Lung (tissue), 12 donors: ENCODE results near the gene RASGRF2. TPM values are rescaled to one million over a fixed set of nuclear protein-coding genes. Genes with fewer than 3 reads are reported as not detected.
A peak's percentile ranks its signal among the peaks of the same experiment; 100 is the strongest.

Experiments used
- ATAC-seq: fragments of 200-7000 bp; cut with Tn5 transposase; one replicate; pipeline ENCODE4 v1.9.1; 2020; ENCODE audit warnings: moderate number of reproducible peaks; ENCODE audit not compliant: insufficient read depth, low FRiP score
- DNase-seq, 3 donors: peaks; one replicate each; pipeline ENCODE4 v3.0.0-alpha.2; 2013 to 2017
- H3K27ac ChIP-seq, 2 donors: one replicate each; pipeline ENCODE4 v1.5.1; 2013; ENCODE audit warnings: mild to moderate bottlenecking in 2 of 2, moderate library complexity in 2 of 2, control low read depth in 1 of 2, inconsistent platforms in 1 of 2, low read depth in 1 of 2, low read length in 1 of 2
- H3K27me3 ChIP-seq, 3 donors: one replicate each; pipeline ENCODE4 v1.5.1; 2013; ENCODE audit warnings: low read length in 2 of 3; ENCODE audit not compliant: control insufficient read depth in 3 of 3, insufficient read depth in 3 of 3
- H3K36me3 ChIP-seq, 4 donors: one replicate each; pipeline ENCODE4 v1.5.1; 2013; ENCODE audit warnings: low read length in 4 of 4, mild to moderate bottlenecking in 1 of 4, moderate library complexity in 1 of 4; ENCODE audit not compliant: control insufficient read depth in 4 of 4, insufficient read depth in 4 of 4
- H3K4me1 ChIP-seq, 5 donors: one replicate each; pipeline ENCODE4 v1.5.1; 2013; ENCODE audit warnings: low read length in 5 of 5, mild to moderate bottlenecking in 2 of 5, moderate library complexity in 1 of 5; ENCODE audit not compliant: control insufficient read depth in 5 of 5, insufficient read depth in 5 of 5
- H3K4me3 ChIP-seq: one replicate; pipeline ENCODE4 v1.5.1; 2013; ENCODE audit warnings: mild to moderate bottlenecking, control low read depth, moderate library complexity
- H3K9ac ChIP-seq, 2 donors: one replicate each; pipeline ENCODE4 v1.5.1; 2013; ENCODE audit warnings: low read length in 2 of 2, control low read depth in 1 of 2; ENCODE audit not compliant: insufficient read depth in 1 of 2
- H3K9me3 ChIP-seq, 4 donors: one replicate each; pipeline ENCODE4 v1.5.1; 2013; ENCODE audit warnings: low read length in 3 of 4, mild to moderate bottlenecking in 1 of 4, moderate library complexity in 1 of 4; ENCODE audit not compliant: control insufficient read depth in 4 of 4, insufficient read depth in 3 of 4
- WGBS, 2 donors: extraction: QIAGEN DNeasy Blood & Tissue Kit; methylation state at CpG; one replicate each; pipeline ENCODE4 v1.1.7; 2013; 5-methylcytosine and 5-hydroxymethylcytosine counted together
- polyA plus RNA-seq, 2 donors: library from polyadenylated mRNA; stranded (reverse); fragments of 200-250 nt; gene quantifications; one replicate each; pipeline ENCODE4 v1.2.1, GENCODE V29; 2013
- total RNA-seq, 2 donors: library from RNA; depleted of rRNA in 1 of 2; stranded (reverse); fragments of >200 nt in 1 of 2; gene quantifications; one replicate each; pipeline ENCODE4 v1.2.1, GENCODE V29; 2014 to 2021
- TF ChIP-seq, protein P1 (sequence below): IDR thresholded peaks from 2 replicates; pipeline ENCODE4 v1.5.1; 2012; ENCODE audit warnings: mild to moderate bottlenecking; ENCODE audit errors: control extremely low read depth, extremely low read depth
- donor health status: control.
- donor health status: control.
- donor health status: Bipolar disorder and iron deficiency.
- donor health status: healthy.
- donor health status: DM: yes; HTN: yes; CAD: no.

Gene RASGRF2
- total and polyA plus RNA-seq, 4 donors = 1.0 to 12.0 (median 2.7) TPM

DNA sequence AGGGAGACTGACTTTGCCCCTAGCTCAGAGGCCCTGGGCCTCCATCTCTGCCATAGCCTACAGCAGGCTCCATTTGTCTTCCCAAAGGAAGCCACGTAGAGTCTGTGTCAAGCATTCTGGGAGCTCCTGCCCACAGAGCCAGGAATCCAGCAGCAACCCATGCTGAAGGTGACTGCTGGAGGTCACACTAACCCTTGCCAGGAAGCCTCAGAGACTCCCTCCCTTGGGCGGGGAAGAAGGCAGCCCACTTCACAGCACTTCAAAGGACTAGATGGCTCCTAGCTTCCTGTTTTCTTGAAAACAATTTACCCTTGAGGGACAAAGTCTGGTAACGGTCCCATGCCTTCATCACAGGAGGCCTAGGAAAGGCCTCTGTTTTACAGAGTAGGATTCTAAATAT, 274.6 kb downstream of the RASGRF2 start:
- ATAC-seq = no peak
- Histone ChIP-seq H3K4me1 (peaks cover 0 to 23% (median 4%) of the 10 kb centered on the region in 5 donors), H3K36me3 (peaks cover 0 to 3% (median 0%) of the 10 kb centered on the region in 4 donors), H3K27ac (peak overlapping the region in 1 of 2 donors; percentile 84), H3K27me3 (no peaks in the 10 kb centered on the region), H3K9me3 (no peaks in the 10 kb centered on the region), H3K9ac (no peak overlapping the region), H3K4me3 (no peak overlapping the region)
- 67 to 79% methylated on average over 3 of the region's 3 CpGs for WGBS, 2 donors
- TF ChIP-seq, protein P1, sequence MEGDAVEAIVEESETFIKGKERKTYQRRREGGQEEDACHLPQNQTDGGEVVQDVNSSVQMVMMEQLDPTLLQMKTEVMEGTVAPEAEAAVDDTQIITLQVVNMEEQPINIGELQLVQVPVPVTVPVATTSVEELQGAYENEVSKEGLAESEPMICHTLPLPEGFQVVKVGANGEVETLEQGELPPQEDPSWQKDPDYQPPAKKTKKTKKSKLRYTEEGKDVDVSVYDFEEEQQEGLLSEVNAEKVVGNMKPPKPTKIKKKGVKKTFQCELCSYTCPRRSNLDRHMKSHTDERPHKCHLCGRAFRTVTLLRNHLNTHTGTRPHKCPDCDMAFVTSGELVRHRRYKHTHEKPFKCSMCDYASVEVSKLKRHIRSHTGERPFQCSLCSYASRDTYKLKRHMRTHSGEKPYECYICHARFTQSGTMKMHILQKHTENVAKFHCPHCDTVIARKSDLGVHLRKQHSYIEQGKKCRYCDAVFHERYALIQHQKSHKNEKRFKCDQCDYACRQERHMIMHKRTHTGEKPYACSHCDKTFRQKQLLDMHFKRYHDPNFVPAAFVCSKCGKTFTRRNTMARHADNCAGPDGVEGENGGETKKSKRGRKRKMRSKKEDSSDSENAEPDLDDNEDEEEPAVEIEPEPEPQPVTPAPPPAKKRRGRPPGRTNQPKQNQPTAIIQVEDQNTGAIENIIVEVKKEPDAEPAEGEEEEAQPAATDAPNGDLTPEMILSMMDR = no peak
- DNase-seq = no peak

DNA sequence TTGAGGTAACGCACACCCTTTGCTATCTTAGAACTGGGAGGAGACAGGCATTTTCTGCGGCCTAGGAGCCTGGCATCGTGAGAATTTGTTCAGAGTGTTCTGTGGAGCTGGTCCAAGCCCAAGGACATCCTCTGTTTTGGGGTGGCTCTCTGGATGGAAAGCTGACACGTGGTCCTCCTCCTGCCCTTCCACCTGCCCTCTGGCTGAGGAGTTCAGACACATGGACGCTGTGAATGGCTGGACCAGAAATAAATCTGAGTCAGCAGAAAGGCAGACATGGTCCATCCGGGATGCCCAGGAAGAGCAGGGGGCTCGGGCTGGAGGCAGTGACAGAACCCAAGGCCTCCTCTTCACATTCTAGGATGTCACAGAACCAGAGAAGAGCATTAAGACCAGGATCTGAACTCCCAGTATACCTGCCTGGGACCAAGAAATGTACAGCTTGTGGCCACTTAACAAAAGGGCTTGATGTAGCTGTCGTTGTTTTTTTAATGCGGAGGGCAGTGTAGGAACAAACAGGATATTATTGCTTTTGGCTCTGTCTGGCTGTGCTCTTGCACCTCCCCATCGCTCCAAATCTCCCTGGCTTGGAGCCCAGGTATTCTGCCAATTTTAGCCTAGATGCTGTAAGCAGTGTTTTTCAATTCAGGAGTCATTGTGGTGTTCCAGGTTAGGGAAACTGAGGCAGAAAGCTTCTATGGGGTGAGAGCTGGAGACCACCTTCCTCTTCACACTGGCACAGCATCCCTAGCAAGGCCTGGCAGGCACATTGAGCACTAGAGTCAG, 275.3 kb downstream of the RASGRF2 start:
- H3K27ac ChIP-seq = peak overlapping the region in 1 of 2 donors; percentile 84
- 68 to 83% methylated on average over 10 of the region's 10 CpGs for WGBS, 2 donors

DNA sequence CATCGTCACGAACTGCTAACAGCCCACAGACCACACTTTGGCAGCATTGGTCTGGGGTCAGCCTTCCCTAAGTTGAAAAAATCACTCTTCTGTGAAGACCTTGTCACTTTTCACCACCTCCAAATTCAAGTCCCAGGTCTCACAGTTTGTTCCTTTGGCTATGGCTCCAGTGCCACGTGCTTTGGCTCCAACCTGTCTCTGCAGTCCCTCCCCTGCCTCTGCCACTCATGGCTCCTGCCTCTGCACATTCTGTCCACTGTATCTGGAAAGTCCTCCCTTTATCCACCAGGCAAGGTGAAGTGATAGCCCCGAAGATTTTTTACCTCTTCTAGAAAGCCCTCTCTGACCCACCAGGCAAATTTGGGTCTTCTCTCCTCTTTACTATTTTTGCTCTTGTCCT, 278.3 kb downstream of the RASGRF2 start:
- TF ChIP-seq, protein P1 = no peak
- peak overlapping the region in 1 of 2 donors; percentile 73 for H3K27ac ChIP-seq
- no peaks in the 10 kb centered on the region for H3K9me3 ChIP-seq
- DNase-seq = no peak
- 95 to 96% methylated on average over 4 of the region's 4 CpGs for WGBS, 2 donors
- no peaks in the 10 kb centered on the region for H3K27me3 ChIP-seq
- peaks cover 0 to 3% (median 0%) of the 10 kb centered on the region in 4 donors for H3K36me3 ChIP-seq
- no peak overlapping the region for H3K4me3 ChIP-seq
- H3K9ac ChIP-seq = no peak overlapping the region
- no peak for ATAC-seq
- peaks cover 0 to 22% (median 5%) of the 10 kb centered on the region in 5 donors for H3K4me1 ChIP-seq

More for the DNA sequence above, 275.3 kb downstream of the RASGRF2 start:
- H3K9me3 ChIP-seq = no peaks in the 10 kb centered on the region
- no peak overlapping the region for H3K4me3 ChIP-seq
- DNase-seq (peak in 2 of 3 donors; percentile 17 to 66), ATAC-seq (no peak)
- TF ChIP-seq, protein P1 = no peak
- H3K27me3 ChIP-seq = no peaks in the 10 kb centered on the region
- H3K36me3 ChIP-seq = peaks cover 0 to 3% (median 0%) of the 10 kb centered on the region in 4 donors
- peaks cover 0 to 23% (median 9%) of the 10 kb centered on the region in 5 donors for H3K4me1 ChIP-seq
- no peak overlapping the region for H3K9ac ChIP-seq
